ENCODE measurements around the gene SND1.

DNA sequence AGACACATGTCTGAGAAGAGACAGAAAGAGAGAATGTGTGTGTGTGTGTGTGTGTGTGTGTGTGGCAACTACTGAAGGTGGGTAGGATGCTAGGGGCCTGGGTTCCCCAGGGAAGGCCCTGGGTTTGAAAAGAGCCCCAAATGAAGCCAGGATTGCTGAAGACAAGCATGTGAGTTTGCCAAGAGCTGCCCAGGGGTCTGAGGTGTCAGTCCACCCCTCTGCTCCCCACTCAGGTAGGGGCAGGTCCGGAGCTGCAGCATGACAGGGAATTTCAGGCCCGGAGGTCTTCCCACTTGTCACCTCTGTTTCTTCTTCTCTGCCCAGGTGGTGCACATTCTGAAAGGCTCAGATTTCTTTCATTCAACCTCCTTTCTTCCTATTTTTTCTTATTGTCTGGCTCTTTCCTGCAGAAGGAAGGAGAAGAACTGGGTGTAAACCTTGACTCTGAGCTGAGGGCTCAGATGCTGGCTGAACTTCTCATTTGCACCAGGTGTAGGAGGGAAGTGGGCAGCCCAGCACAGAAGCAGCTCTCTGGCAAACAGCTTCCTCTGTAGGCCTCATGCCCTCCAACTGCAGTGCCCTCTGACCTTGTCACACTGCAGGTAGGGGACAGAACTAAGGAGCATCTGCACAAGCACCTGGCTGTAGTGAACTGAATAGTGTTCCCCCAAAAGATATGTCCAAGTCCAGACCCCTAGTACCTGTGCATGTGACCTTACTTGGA, 458.8 kb downstream of the SND1 start:
- TF ChIP-seq, protein P1, sequence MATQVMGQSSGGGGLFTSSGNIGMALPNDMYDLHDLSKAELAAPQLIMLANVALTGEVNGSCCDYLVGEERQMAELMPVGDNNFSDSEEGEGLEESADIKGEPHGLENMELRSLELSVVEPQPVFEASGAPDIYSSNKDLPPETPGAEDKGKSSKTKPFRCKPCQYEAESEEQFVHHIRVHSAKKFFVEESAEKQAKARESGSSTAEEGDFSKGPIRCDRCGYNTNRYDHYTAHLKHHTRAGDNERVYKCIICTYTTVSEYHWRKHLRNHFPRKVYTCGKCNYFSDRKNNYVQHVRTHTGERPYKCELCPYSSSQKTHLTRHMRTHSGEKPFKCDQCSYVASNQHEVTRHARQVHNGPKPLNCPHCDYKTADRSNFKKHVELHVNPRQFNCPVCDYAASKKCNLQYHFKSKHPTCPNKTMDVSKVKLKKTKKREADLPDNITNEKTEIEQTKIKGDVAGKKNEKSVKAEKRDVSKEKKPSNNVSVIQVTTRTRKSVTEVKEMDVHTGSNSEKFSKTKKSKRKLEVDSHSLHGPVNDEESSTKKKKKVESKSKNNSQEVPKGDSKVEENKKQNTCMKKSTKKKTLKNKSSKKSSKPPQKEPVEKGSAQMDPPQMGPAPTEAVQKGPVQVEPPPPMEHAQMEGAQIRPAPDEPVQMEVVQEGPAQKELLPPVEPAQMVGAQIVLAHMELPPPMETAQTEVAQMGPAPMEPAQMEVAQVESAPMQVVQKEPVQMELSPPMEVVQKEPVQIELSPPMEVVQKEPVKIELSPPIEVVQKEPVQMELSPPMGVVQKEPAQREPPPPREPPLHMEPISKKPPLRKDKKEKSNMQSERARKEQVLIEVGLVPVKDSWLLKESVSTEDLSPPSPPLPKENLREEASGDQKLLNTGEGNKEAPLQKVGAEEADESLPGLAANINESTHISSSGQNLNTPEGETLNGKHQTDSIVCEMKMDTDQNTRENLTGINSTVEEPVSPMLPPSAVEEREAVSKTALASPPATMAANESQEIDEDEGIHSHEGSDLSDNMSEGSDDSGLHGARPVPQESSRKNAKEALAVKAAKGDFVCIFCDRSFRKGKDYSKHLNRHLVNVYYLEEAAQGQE (IDR thresholded peaks at IDR 0.05; ENCODE audit: insufficient replicate concordance, low read depth): no peak
- no peak for TF ChIP-seq CTCF (IDR thresholded peaks at IDR 0.05; ENCODE audit: insufficient read depth, low read length)

All from HL-60 (cell line).